HL-60/S4 (cell line): Measurements from ENCODE around the gene UBASH3A.

Experiments
- in situ Hi-C: fragments of 300-500 bp; cut with MboI; formaldehyde crosslinking; loops from 2 replicates; pipeline ENCODE4 v1.14.3; 2022; ENCODE audit warnings: low sequenced_read_pairs

The UBASH3A gene

GRCh38 chr21:42476388-42477331 is 73.0 kb downstream of the UBASH3A start:
- in situ Hi-C loops, result no loop called here

GRCh38 chr21:42478504-42478903 is 74.8 kb downstream of the UBASH3A start:
- in situ Hi-C loops, result no loop called here

- in situ Hi-C loops, result no loop called here
Observed at GRCh38 chr21:42479582-42479981, 75.9 kb downstream of the UBASH3A start.

- in situ Hi-C loops, result no loop called here
Observed at GRCh38 chr21:42480736-42481135, 77.0 kb downstream of the UBASH3A start.

- in situ Hi-C loops, result no loop called here
Observed at GRCh38 chr21:42481169-42481568, 77.5 kb downstream of the UBASH3A start.

GRCh38 chr21:42484966-42485365 is 81.3 kb downstream of the UBASH3A start:
- in situ Hi-C loops, result loop anchor here (5.0 kb wide), 1 partner anchor 52 kb away; no protein-coding TSS in a partner anchor

GRCh38 chr21:42486072-42486471 is 82.4 kb downstream of the UBASH3A start:
- in situ Hi-C loops, result loop anchor here (5.0 kb wide), 1 partner anchor 51 kb away; no protein-coding TSS in a partner anchor

- in situ Hi-C loops, result loop anchor here (5.0 kb wide), 1 partner anchor 51 kb away; no protein-coding TSS in a partner anchor
Observed at GRCh38 chr21:42486531-42486930, 82.8 kb downstream of the UBASH3A start.

- in situ Hi-C loops, result loop anchor here (5.0 kb wide), 1 partner anchor 48 kb away; no protein-coding TSS in a partner anchor
Observed at GRCh38 chr21:42489006-42489563, 85.4 kb downstream of the UBASH3A start.

GRCh38 chr21:42489991-42490390 is 86.3 kb downstream of the UBASH3A start:
- in situ Hi-C loops, result loop anchor here (5.0 kb wide), 1 partner anchor 47 kb away; no protein-coding TSS in a partner anchor

- in situ Hi-C loops, result no loop called here
Observed at GRCh38 chr21:42490720-42491119, 87.0 kb downstream of the UBASH3A start.

GRCh38 chr21:42491328-42491727 is 87.6 kb downstream of the UBASH3A start:
- in situ Hi-C loops, result no loop called here

- in situ Hi-C loops, result no loop called here
Observed at GRCh38 chr21:42492201-42492600, 88.5 kb downstream of the UBASH3A start.

- in situ Hi-C loops, result no loop called here
Observed at GRCh38 chr21:42493109-42494060, 89.7 kb downstream of the UBASH3A start.

GRCh38 chr21:42495027-42495426 is 91.3 kb downstream of the UBASH3A start:
- in situ Hi-C loops, result no loop called here

- in situ Hi-C loops, result no loop called here
Observed at GRCh38 chr21:42495765-42496119, 92.0 kb downstream of the UBASH3A start.

- in situ Hi-C loops, result no loop called here
Observed at GRCh38 chr21:42496120-42496838, 92.6 kb downstream of the UBASH3A start, which contains the start of gene RSPH1. RSPH1 (minus strand) TSS chr21:42496224; CDS start chr21:42496186, 38 bp downstream.

- in situ Hi-C loops, result no loop called here
Observed at GRCh38 chr21:42496839-42497202, 93.1 kb downstream of the UBASH3A start.
